A673 (cell line): ENCODE measurements around the gene CCT6A.

Experiments
- CTCF ChIP-seq: fragments of 300-800, 200-600 bp; sonication (generic); conservative IDR thresholded peaks from 2 replicates; pipeline ENCODE4 v1.5.1; 2017; ENCODE audit warnings: low read depth, mild to moderate bottlenecking, antibody characterized with exemption, low read length, moderate library complexity, mixed read lengths
- EZH2 ChIP-seq: fragments of 200-600 bp; sonication (generic); IDR thresholded peaks from 2 replicates; pipeline ENCODE4 v1.6.1; 2017; ENCODE audit warnings: borderline replicate concordance, low read depth, mild to moderate bottlenecking, mixed read lengths, antibody characterized with exemption, low read length; ENCODE audit not compliant: poor library complexity, severe bottlenecking

GRCh38 chr7:56046721-56047445 is 4.7 kb upstream of the CCT6A start:
- no peak for TF ChIP-seq CTCF
- no peak for TF ChIP-seq EZH2
